ENCODE results near the gene GSTA4.
"Not testable (repeated sequence)": the region's sequence is repeated elsewhere in the genome, so short reads cannot be mapped to it uniquely, and the experiment has no call there.

Gene GSTA4

GRCh38 chr6:52975580-52975979, 19.5 kb downstream of the GSTA4 start:
- no peak for DNase-seq (ENCODE audit: low read depth)

- no peak for DNase-seq (ENCODE audit: low read depth)
These were observed 22.1 kb downstream of the GSTA4 start for GRCh38 chr6:52972989-52973388.

- no peak for DNase-seq (ENCODE audit: low read depth)
These were observed 25.7 kb downstream of the GSTA4 start for GRCh38 chr6:52969359-52969758.

- DNase-seq (ENCODE audit: low read depth) = no peak
These were observed 29.0 kb downstream of the GSTA4 start for GRCh38 chr6:52966101-52966500.

GRCh38 chr6:52965380-52965779, 29.7 kb downstream of the GSTA4 start:
- no peak for DNase-seq (ENCODE audit: low read depth)

GRCh38 chr6:52964318-52964717, 30.8 kb downstream of the GSTA4 start:
- no peak for DNase-seq (ENCODE audit: low read depth)

- DNase-seq (ENCODE audit: low read depth) = no peak
These were observed 32.4 kb downstream of the GSTA4 start for GRCh38 chr6:52962701-52963100.

GRCh38 chr6:52961022-52961421, 34.1 kb downstream of the GSTA4 start:
- DNase-seq (ENCODE audit: low read depth) = not testable (repeated sequence)

- not testable (repeated sequence) for DNase-seq (ENCODE audit: low read depth)
These were observed 34.9 kb downstream of the GSTA4 start for GRCh38 chr6:52960211-52960610.

GRCh38 chr6:52958546-52959255, 36.4 kb downstream of the GSTA4 start:
- no peak for DNase-seq (ENCODE audit: low read depth)

- DNase-seq (ENCODE audit: low read depth) = no peak
These were observed 39.2 kb downstream of the GSTA4 start for GRCh38 chr6:52955871-52956270.

GRCh38 chr6:52953911-52954839, 40.9 kb downstream of the GSTA4 start:
- no peak for DNase-seq (ENCODE audit: low read depth)

- DNase-seq (ENCODE audit: low read depth) = no peak
These were observed 48.8 kb downstream of the GSTA4 start for GRCh38 chr6:52946306-52946705.

GRCh38 chr6:52942821-52943220, 52.3 kb downstream of the GSTA4 start:
- not testable (repeated sequence) for DNase-seq (ENCODE audit: low read depth)

- DNase-seq (ENCODE audit: low read depth) = no peak
These were observed 52.9 kb downstream of the GSTA4 start for GRCh38 chr6:52942221-52942620.

- no peak for DNase-seq (ENCODE audit: low read depth)
These were observed 57.2 kb downstream of the GSTA4 start for GRCh38 chr6:52937908-52938307.

GRCh38 chr6:52933778-52934177, 61.3 kb downstream of the GSTA4 start:
- no peak for DNase-seq (ENCODE audit: low read depth)

- no peak for DNase-seq (ENCODE audit: low read depth)
These were observed 63.7 kb downstream of the GSTA4 start for GRCh38 chr6:52931351-52931750.

GRCh38 chr6:52929321-52930164, 65.5 kb downstream of the GSTA4 start:
- no peak for DNase-seq (ENCODE audit: low read depth)
